GM18508 (cell line): ENCODE results near the gene CYB561D2.

Experiments
- ATAC-seq: cut with Tn5 transposase; IDR thresholded peaks from one replicate; pipeline ENCODE4 v1.9.1; 2021; ENCODE audit warnings: moderate number of reproducible peaks; ENCODE audit not compliant: insufficient read depth, unreplicated experiment

Gene CYB561D2

GRCh38 chr3:50385754-50386153, 35.1 kb downstream of the CYB561D2 start:
- ATAC-seq = no peak

GRCh38 chr3:50388016-50388719, 37.5 kb downstream of the CYB561D2 start:
- no peak for ATAC-seq

GRCh38 chr3:50388720-50389413, 38.2 kb downstream of the CYB561D2 start:
- no peak for ATAC-seq

GRCh38 chr3:50389414-50389767, 38.7 kb downstream of the CYB561D2 start:
- no peak for ATAC-seq

- ATAC-seq = no peak
Observed at GRCh38 chr3:50390508-50391224, 40.0 kb downstream of the CYB561D2 start.

- no peak for ATAC-seq
Observed at GRCh38 chr3:50392101-50392715, 41.5 kb downstream of the CYB561D2 start.

- ATAC-seq = no peak
Observed at GRCh38 chr3:50393061-50393460, 42.4 kb downstream of the CYB561D2 start.

- no peak for ATAC-seq
Observed at GRCh38 chr3:50395070-50395860, 44.6 kb downstream of the CYB561D2 start.

- ATAC-seq = no peak
Observed at GRCh38 chr3:50396502-50396901, 45.8 kb downstream of the CYB561D2 start.

GRCh38 chr3:50401978-50402595, 51.4 kb downstream of the CYB561D2 start:
- ATAC-seq = no peak
